ENCODE measurements around the gene FTCD.

- no peak for TF ChIP-seq CTCF (IDR thresholded peaks at IDR 0.05)
- TF ChIP-seq POLR2A (IDR thresholded peaks at IDR 0.05), result no peak
- TF ChIP-seq POLR2AphosphoS5 (IDR thresholded peaks at IDR 0.05; ENCODE audit: insufficient read depth in 1 of 2, low read depth in 1 of 2), result no peak
These were observed 40.4 kb downstream of the FTCD start for GRCh38 chr21:46114963-46115362.

All from vagina (tissue), 2 donors.